ENCODE measurements around the gene CEP43. TPM values are rescaled to one million over a fixed set of nuclear protein-coding genes. Genes with fewer than 3 reads are reported as not detected.

CEP43 gene
- polyA plus RNA-seq, 3 donors = 3.8 to 7.1 (median 6.4) TPM

GRCh38 chr6:167020206-167020605 lies 21.0 kb downstream of the CEP43 start:
- no peaks in the 10 kb centered on the region for H3K79me2 ChIP-seq (ENCODE audit: insufficient read depth, low read length)
- H3K27ac Mint-ChIP-seq = no peak overlapping the region
- H3K4me2 ChIP-seq (replicated peaks; ENCODE audit: extremely low read depth, low read length, poor library complexity, severe bottlenecking) = no peak overlapping the region

DNA sequence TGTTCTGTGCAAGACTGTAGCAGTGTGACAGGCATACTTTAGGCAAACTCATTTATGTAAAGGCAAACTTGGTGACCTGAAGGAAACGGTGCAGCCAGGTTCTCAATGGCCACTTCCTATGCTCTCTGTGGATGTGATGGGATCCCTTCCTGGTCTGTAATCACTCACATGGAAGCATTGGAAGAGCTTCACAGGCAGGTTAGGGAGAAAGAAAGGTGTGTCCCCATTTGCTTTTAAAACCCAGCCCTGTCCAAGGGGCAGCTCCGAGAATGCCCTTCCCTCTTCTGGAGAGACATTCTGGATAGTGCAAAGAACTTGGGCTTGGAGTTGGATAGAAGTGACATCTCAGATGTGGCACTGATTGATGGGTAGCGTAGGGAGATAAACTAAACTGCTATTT lies 28.1 kb downstream of the CEP43 start:
- Histone ChIP-seq H3K27ac (ENCODE audit: low read depth in 1 of 2, low read length in 2 of 2) (peak overlapping the region in 1 of 2 donors; percentile 23), H3K27me3 (ENCODE audit: control insufficient read depth in 2 of 2, insufficient read depth in 2 of 2, low read length in 2 of 2) (no peaks in the 10 kb centered on the region), H3K36me3 (replicated peaks in 1 of 2; ENCODE audit: control insufficient read depth in 1 of 2, insufficient read depth in 2 of 2, low read length in 2 of 2) (peaks cover 53 to 97% of the 10 kb centered on the region in 2 donors), H3K4me3 (replicated peaks in 1 of 3; ENCODE audit: low read depth in 2 of 3, low read length in 3 of 3) (no peak overlapping the region), H3K4me1 (ENCODE audit: control insufficient read depth in 1 of 2, insufficient read depth in 2 of 2, low read length in 2 of 2) (no peaks in the 10 kb centered on the region), H4K20me1 (ENCODE audit: insufficient read depth, low read length) (no peaks in the 10 kb centered on the region), H3K79me2 (ENCODE audit: insufficient read depth, low read length) (no peaks in the 10 kb centered on the region), H3K9me3 (replicated peaks in 1 of 2; ENCODE audit: control insufficient read depth in 1 of 2, insufficient read depth in 1 of 2, low read length in 2 of 2) (no peaks in the 10 kb centered on the region), H2AFZ (ENCODE audit: insufficient read depth, low read depth, low read length, poor library complexity, severe bottlenecking) (no peak overlapping the region), H3K4me2 (replicated peaks; ENCODE audit: extremely low read depth, low read length, poor library complexity, severe bottlenecking) (no peak overlapping the region), H3K9ac (ENCODE audit: insufficient read depth, low read length, poor library complexity, severe bottlenecking) (no peak overlapping the region)
- Mint-ChIP-seq H3K27me3 (ENCODE audit: low read depth in 3 of 3) (no peaks in the 10 kb centered on the region), H3K27ac (no peak overlapping the region), H3K9me3 (no peaks in the 10 kb centered on the region), H3K4me3 (no peak overlapping the region), H3K4me1 (no peaks in the 10 kb centered on the region), H3K36me3 (peaks cover 53 to 59% of the 10 kb centered on the region in 2 donors)
- intact Hi-C loops (cut with micrococcal nuclease) = no loop called here
- no peak for TF ChIP-seq CTCF (IDR thresholded peaks at IDR 0.05)
- WGBS (ENCODE audit: insufficient coverage) = 100% methylated on average over 1 of the region's 3 CpGs
- DNase-seq = no peak

More at GRCh38 chr6:167020206-167020605, 21.0 kb downstream of the CEP43 start:
- no peak for TF ChIP-seq CTCF (IDR thresholded peaks at IDR 0.05)
- no peaks in the 10 kb centered on the region for H3K4me1 ChIP-seq (ENCODE audit: control insufficient read depth in 1 of 2, insufficient read depth in 2 of 2, low read length in 2 of 2)
- no CpG with 5 or more reads among the region's 3 CpGs for WGBS (ENCODE audit: insufficient coverage)
- peaks cover 21 to 74% of the 10 kb centered on the region in 2 donors for H3K36me3 ChIP-seq (replicated peaks in 1 of 2; ENCODE audit: control insufficient read depth in 1 of 2, insufficient read depth in 2 of 2, low read length in 2 of 2)
- no peaks in the 10 kb centered on the region for H3K27me3 Mint-ChIP-seq (ENCODE audit: low read depth in 3 of 3)
- no peaks in the 10 kb centered on the region for H3K4me1 Mint-ChIP-seq
- H3K9me3 Mint-ChIP-seq = no peaks in the 10 kb centered on the region
- H4K20me1 ChIP-seq (ENCODE audit: insufficient read depth, low read length) = no peaks in the 10 kb centered on the region
- H3K9ac ChIP-seq (ENCODE audit: insufficient read depth, low read length, poor library complexity, severe bottlenecking) = no peak overlapping the region
- H3K36me3 Mint-ChIP-seq = peaks cover 26 to 39% of the 10 kb centered on the region in 2 donors
- intact Hi-C loops (cut with micrococcal nuclease) = no loop called here
- H3K9me3 ChIP-seq (replicated peaks in 1 of 2; ENCODE audit: control insufficient read depth in 1 of 2, insufficient read depth in 1 of 2, low read length in 2 of 2) = no peaks in the 10 kb centered on the region
- no peak overlapping the region for H3K4me3 Mint-ChIP-seq
- no peaks in the 10 kb centered on the region for H3K27me3 ChIP-seq (ENCODE audit: control insufficient read depth in 2 of 2, insufficient read depth in 2 of 2, low read length in 2 of 2)
- H2AFZ ChIP-seq (ENCODE audit: insufficient read depth, low read depth, low read length, poor library complexity, severe bottlenecking) = no peak overlapping the region
- H3K4me3 ChIP-seq (replicated peaks in 1 of 3; ENCODE audit: low read depth in 2 of 3, low read length in 3 of 3) = no peak overlapping the region
- H3K27ac ChIP-seq (ENCODE audit: low read depth in 1 of 2, low read length in 2 of 2) = no peak overlapping the region
- DNase-seq = no peak
